Measurements from ENCODE around the gene MEDAG.

DNA sequence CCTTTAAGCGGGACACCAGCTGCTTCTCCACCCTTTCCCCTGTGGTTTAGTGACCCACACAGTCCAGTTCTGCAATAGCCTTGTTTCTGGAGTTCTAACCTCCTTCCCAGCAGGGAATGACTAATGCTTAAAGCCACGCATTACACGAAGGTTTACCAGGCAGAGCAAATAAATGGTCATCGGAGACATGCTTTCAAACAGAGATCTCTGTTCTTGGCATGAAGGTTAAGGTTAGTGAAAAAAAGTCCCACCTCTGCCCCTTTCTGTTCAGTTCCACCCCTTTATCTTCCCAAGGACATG is 25.3 kb upstream of the MEDAG start:
- TF ChIP-seq GATA2 (IDR thresholded peaks at IDR 0.05; ENCODE audit: low read depth, low read length) (no peak), GATA3 (IDR thresholded peaks at IDR 0.05; ENCODE audit: low read depth, low read length) (no peak)

Data from SH-SY5Y (cell line).